HG03103 (cell line): Measurements from ENCODE around the gene CCDC110.
"Not testable (repeated sequence)": the region's sequence is repeated elsewhere in the genome, so short reads cannot be mapped to it uniquely, and the experiment has no call there.

Source experiments
- ATAC-seq: cut with Tn5 transposase; IDR thresholded peaks from one replicate; pipeline ENCODE4 v1.9.1; 2021; ENCODE audit warnings: low read depth; ENCODE audit not compliant: unreplicated experiment

Gene CCDC110

GRCh38 chr4:185471235-185472102, at the start of gene CCDC110:
Gene CCDC110, minus strand, starts transcription at chr4:185471733. Its CDS starts 50 bp downstream, at chr4:185471683.
- peak; percentile 86 for ATAC-seq

GRCh38 chr4:185520119-185520518, 48.6 kb upstream of the CCDC110 start:
- ATAC-seq = no peak

GRCh38 chr4:185518494-185518893, 47.0 kb upstream of the CCDC110 start:
- ATAC-seq = no peak

- no peak for ATAC-seq
Observed at GRCh38 chr4:185518069-185518468, 46.5 kb upstream of the CCDC110 start.

GRCh38 chr4:185515248-185515647, 43.7 kb upstream of the CCDC110 start:
- ATAC-seq = no peak

GRCh38 chr4:185514182-185514697, 42.7 kb upstream of the CCDC110 start:
- no peak for ATAC-seq

- no peak for ATAC-seq
Observed at GRCh38 chr4:185513489-185514181, 42.1 kb upstream of the CCDC110 start.

GRCh38 chr4:185512516-185512915, 41.0 kb upstream of the CCDC110 start:
- no peak for ATAC-seq

GRCh38 chr4:185511243-185511642, 39.7 kb upstream of the CCDC110 start:
- ATAC-seq = not testable (repeated sequence)

GRCh38 chr4:185510806-185511205, 39.3 kb upstream of the CCDC110 start:
- no peak for ATAC-seq

GRCh38 chr4:185508181-185508580, 36.6 kb upstream of the CCDC110 start:
- ATAC-seq = no peak

- ATAC-seq = no peak
Observed at GRCh38 chr4:185506422-185506821, 34.9 kb upstream of the CCDC110 start.

- ATAC-seq = no peak
Observed at GRCh38 chr4:185504098-185505047, 32.8 kb upstream of the CCDC110 start.

- ATAC-seq = no peak
Observed at GRCh38 chr4:185502386-185502785, 30.9 kb upstream of the CCDC110 start.

- ATAC-seq = no peak
Observed at GRCh38 chr4:185500576-185500975, 29.0 kb upstream of the CCDC110 start.

GRCh38 chr4:185500035-185500434, 28.5 kb upstream of the CCDC110 start:
- ATAC-seq = no peak

- no peak for ATAC-seq
Observed at GRCh38 chr4:185488650-185489049, 17.1 kb upstream of the CCDC110 start.

GRCh38 chr4:185481401-185481800, 9.9 kb upstream of the CCDC110 start:
- ATAC-seq = no peak

GRCh38 chr4:185480016-185480732, 8.6 kb upstream of the CCDC110 start:
- peak; percentile 7 for ATAC-seq

GRCh38 chr4:185479507-185479971, 8.0 kb upstream of the CCDC110 start:
- ATAC-seq = peak; percentile 91
